ENCODE measurements around the gene SPRYD7.

The SPRYD7 gene

DNA sequence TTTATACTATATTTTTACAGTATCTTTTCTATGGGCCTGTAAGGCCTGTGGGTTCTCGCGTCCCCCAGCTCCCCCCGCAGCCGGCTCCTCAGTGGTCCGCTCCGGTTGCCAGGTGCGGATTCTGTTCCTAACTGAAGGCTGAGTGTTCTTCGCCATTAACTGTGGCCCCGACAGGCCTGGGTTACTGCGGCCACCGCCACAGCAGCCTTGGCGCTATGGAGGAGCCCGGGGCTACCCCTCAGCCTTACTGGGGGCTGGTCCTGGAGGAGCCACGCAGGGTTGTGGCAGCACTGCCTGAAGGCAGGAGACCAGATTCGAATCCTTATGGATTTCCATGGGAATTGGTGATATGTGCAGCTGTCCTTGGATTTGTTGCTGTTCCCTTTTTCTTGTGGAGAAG lies 45.8 kb downstream of the SPRYD7 start:
- Histone ChIP-seq H3K27ac (no peak overlapping the region), H3K4me3 (no peak overlapping the region)
- TF ChIP-seq, protein P1, sequence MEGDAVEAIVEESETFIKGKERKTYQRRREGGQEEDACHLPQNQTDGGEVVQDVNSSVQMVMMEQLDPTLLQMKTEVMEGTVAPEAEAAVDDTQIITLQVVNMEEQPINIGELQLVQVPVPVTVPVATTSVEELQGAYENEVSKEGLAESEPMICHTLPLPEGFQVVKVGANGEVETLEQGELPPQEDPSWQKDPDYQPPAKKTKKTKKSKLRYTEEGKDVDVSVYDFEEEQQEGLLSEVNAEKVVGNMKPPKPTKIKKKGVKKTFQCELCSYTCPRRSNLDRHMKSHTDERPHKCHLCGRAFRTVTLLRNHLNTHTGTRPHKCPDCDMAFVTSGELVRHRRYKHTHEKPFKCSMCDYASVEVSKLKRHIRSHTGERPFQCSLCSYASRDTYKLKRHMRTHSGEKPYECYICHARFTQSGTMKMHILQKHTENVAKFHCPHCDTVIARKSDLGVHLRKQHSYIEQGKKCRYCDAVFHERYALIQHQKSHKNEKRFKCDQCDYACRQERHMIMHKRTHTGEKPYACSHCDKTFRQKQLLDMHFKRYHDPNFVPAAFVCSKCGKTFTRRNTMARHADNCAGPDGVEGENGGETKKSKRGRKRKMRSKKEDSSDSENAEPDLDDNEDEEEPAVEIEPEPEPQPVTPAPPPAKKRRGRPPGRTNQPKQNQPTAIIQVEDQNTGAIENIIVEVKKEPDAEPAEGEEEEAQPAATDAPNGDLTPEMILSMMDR (IDR thresholded peaks at IDR 0.05), result no peak
- no peak for DNase-seq (ENCODE audit: low spot score)

DNA sequence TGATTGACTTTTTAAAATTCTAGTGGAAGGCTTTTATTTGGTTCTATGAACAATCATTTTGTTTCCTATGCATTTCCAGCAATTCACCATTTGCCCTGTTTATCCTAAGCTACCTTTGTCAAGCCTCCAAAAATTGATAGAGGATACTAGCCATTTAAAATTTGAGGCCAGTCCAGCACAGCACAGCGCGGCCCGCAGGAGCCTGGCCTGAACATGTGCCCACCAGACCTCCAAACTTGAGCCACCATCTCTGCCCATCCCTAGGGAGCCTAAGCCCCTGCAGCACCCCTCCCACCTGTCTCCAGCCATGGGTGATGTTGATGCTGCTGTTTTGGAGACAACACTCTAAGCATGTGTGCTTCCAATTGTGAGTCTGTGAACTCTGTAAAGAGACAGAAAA lies 57.5 kb downstream of the SPRYD7 start:
- no peak for DNase-seq (ENCODE audit: low spot score)
- TF ChIP-seq, protein P1 (IDR thresholded peaks at IDR 0.05), result no peak
- Histone ChIP-seq H3K4me3 (no peak overlapping the region), H3K27ac (no peak overlapping the region)

- H3K27ac ChIP-seq, result no peak overlapping the region
- DNase-seq (ENCODE audit: low spot score), result no peak
These were observed 58.4 kb downstream of the SPRYD7 start for GRCh38 chr13:49877629-49878218.

GRCh38 chr13:49874430-49874829 lies 61.7 kb downstream of the SPRYD7 start:
- no peak for DNase-seq (ENCODE audit: low spot score)
- Histone ChIP-seq H3K4me3 (no peak overlapping the region), H3K27ac (no peak overlapping the region)
- TF ChIP-seq, protein P1 (IDR thresholded peaks at IDR 0.05), result no peak

More at GRCh38 chr13:49877629-49878218, 58.4 kb downstream of the SPRYD7 start:
- TF ChIP-seq, protein P1 (IDR thresholded peaks at IDR 0.05), result no peak
- H3K4me3 ChIP-seq, result no peak overlapping the region

DNA sequence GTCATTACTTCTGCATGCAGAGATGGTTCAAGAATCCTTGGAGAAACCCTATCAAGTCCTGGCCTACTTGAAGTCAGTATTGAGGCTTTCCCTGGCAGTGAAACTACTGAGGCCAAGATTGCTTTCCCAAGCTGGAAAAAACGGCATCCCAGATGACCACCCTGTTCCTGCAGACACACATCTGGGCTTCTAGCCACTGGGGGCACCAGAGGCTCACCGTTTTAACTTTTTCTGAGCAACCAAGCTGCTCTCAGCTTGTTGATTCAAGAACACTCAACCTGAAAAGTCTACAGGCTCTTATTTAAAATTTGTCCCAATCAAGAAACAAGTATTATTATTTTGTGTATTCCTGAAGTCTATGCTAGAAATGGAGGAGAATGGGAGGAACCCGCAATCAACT lies 66.6 kb downstream of the SPRYD7 start:
- no peak for DNase-seq (ENCODE audit: low spot score)
- no peak overlapping the region for H3K4me3 ChIP-seq
- TF ChIP-seq, protein P1 (IDR thresholded peaks at IDR 0.05), result no peak
- no peak overlapping the region for H3K27ac ChIP-seq

- no peak overlapping the region for H3K4me3 ChIP-seq
- no peak overlapping the region for H3K27ac ChIP-seq
- TF ChIP-seq, protein P1 (IDR thresholded peaks at IDR 0.05), result no peak
- no peak for DNase-seq (ENCODE audit: low spot score)
These were observed 68.3 kb downstream of the SPRYD7 start for GRCh38 chr13:49867834-49868233.

DNA sequence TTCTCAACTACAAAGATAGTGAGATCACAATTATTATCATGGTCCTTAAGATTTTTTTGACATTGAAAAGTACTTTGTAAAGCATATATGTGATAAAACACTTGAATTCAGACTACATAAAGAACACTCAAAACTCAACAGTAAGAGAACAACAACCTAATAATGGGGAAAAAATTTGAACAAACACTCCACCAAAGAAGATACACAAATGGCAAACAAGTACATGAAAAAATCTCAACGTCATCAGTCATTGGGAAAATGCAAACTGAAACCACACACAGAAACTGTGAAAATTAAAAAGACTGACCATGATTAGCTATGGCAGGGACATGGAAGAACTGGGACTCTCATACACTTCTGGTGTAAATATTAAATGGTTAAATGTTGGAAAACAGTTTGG lies 70.9 kb downstream of the SPRYD7 start:
- no peak for DNase-seq (ENCODE audit: low spot score)
- TF ChIP-seq, protein P1 (IDR thresholded peaks at IDR 0.05), result no peak
- no peak overlapping the region for H3K27ac ChIP-seq
- no peak overlapping the region for H3K4me3 ChIP-seq
